ENCODE results near the gene OR8A1. TPM values are rescaled to one million over a fixed set of nuclear protein-coding genes. Genes with fewer than 3 reads are reported as not detected.

The OR8A1 gene
- total and polyA plus RNA-seq, 2 of the 4 experiments (the other 2 are of a cell fraction): not detected

GRCh38 chr11:124612567-124613246, 42.9 kb downstream of the OR8A1 start:
- in situ Hi-C loops (cut with MboI; ENCODE audit: low sequenced_read_pairs): no loop called here
- Histone ChIP-seq H3K79me1 (ENCODE audit: low read depth in 1 of 2, low read length in 2 of 2) (no peaks in the 10 kb centered on the region), H3K4me2 (ENCODE audit: low read depth, low read length) (no peak overlapping the region), H2BK5ac (ENCODE audit: low read depth, low read length, poor library complexity, severe bottlenecking) (no peak overlapping the region), H3K14ac (replicated peaks; ENCODE audit: low read depth, low read length) (no peak overlapping the region), H3K18ac (ENCODE audit: low read depth, low read length) (no peak overlapping the region), H4K5ac (ENCODE audit: low read depth, low read length) (no peak overlapping the region), H3K4ac (ENCODE audit: low read depth, low read length) (no peak overlapping the region), H2AK5ac (ENCODE audit: low read depth, low read length) (no peak overlapping the region), H4K8ac (ENCODE audit: low read depth in 2 of 2, low read length in 2 of 2) (no peak overlapping the region), H3K56ac (ENCODE audit: extremely low read depth, insufficient read depth, low read length) (no peak overlapping the region), H2AK9ac (replicated peaks; ENCODE audit: low read depth, low read length, poor library complexity) (no peak overlapping the region), H3K9me1 (ENCODE audit: insufficient read depth, low read length) (no peaks in the 10 kb centered on the region), H3K4me3 (ENCODE audit: insufficient read depth, low read depth, low read length) (no peak overlapping the region), H4K20me1 (ENCODE audit: insufficient read depth, low read length) (no peaks in the 10 kb centered on the region), H3K9ac (ENCODE audit: low read depth, low read length) (no peak overlapping the region), H3K9me3 (ENCODE audit: control insufficient read depth, insufficient read depth, low read length) (no peaks in the 10 kb centered on the region), H3K36me3 (ENCODE audit: control insufficient read depth, insufficient read depth, low read length) (no peaks in the 10 kb centered on the region), H2BK120ac (ENCODE audit: low read depth, low read length) (no peak overlapping the region), H2AFZ (replicated peaks; ENCODE audit: low read length, poor library complexity) (no peak overlapping the region), H3K27ac (ENCODE audit: insufficient read depth, low read length) (no peak overlapping the region), H2BK15ac (ENCODE audit: low read depth, low read length) (no peak overlapping the region), H4K91ac (ENCODE audit: insufficient read depth, low read depth, low read length) (no peak overlapping the region), H3K4me1 (ENCODE audit: control insufficient read depth, insufficient read depth, low read length) (no peaks in the 10 kb centered on the region), H3K27me3 (ENCODE audit: control insufficient read depth, insufficient read depth, low read length) (peaks cover 3% of the 10 kb centered on the region), H3K23ac (ENCODE audit: low read depth, low read length) (no peak overlapping the region), H2BK20ac (ENCODE audit: low read depth, low read length) (no peak overlapping the region)
- dilution Hi-C loops (cut with HindIII; ENCODE audit: low sequenced_read_pairs, unreplicated experiment): no loop called here
- intact Hi-C loops (cut with micrococcal nuclease): no loop called here
- 50% methylated on average over 2 of the region's 10 CpGs; no CpG with 5 or more reads in 1 of the 2 experiments for WGBS, 2 experiments (ENCODE audit: extremely low coverage in 2 of 2, insufficient read length in 1 of 2)
- TF ChIP-seq NFE2L2 (IDR thresholded peaks at IDR 0.05; ENCODE audit: low read depth, low read length) (no peak), MAFK (IDR thresholded peaks at IDR 0.05; ENCODE audit: low read depth, low read length) (peak; percentile 85), RCOR1 (IDR thresholded peaks at IDR 0.05; ENCODE audit: insufficient replicate concordance, low read length) (no peak), USF2 (IDR thresholded peaks at IDR 0.05; ENCODE audit: low read depth, low read length) (no peak)
- ATAC-seq (ENCODE audit: low read depth) (peak; percentile 79), DNase-seq (peak; percentile 23)
- CTCF ChIA-PET: no interaction called here
- POLR2A ChIA-PET (ENCODE audit: unreplicated experiment): no interaction called here
- no TSS peak for BruUV-seq (replicated peaks)
